ENCODE results near the gene FSIP2.

- TF ChIP-seq POLR2A (IDR thresholded peaks at IDR 0.05) = no peak
- TF ChIP-seq, protein P1, sequence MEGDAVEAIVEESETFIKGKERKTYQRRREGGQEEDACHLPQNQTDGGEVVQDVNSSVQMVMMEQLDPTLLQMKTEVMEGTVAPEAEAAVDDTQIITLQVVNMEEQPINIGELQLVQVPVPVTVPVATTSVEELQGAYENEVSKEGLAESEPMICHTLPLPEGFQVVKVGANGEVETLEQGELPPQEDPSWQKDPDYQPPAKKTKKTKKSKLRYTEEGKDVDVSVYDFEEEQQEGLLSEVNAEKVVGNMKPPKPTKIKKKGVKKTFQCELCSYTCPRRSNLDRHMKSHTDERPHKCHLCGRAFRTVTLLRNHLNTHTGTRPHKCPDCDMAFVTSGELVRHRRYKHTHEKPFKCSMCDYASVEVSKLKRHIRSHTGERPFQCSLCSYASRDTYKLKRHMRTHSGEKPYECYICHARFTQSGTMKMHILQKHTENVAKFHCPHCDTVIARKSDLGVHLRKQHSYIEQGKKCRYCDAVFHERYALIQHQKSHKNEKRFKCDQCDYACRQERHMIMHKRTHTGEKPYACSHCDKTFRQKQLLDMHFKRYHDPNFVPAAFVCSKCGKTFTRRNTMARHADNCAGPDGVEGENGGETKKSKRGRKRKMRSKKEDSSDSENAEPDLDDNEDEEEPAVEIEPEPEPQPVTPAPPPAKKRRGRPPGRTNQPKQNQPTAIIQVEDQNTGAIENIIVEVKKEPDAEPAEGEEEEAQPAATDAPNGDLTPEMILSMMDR (IDR thresholded peaks at IDR 0.05) = no peak
These were observed 89.7 kb downstream of the FSIP2 start for GRCh38 chr2:185828326-185828725.
